HG02884 (cell line): ENCODE data around the gene KRT78.

ENCODE experiments used
- ATAC-seq: cut with Tn5 transposase; IDR thresholded peaks from one replicate; pipeline ENCODE4 v1.9.1; 2021; ENCODE audit warnings: mild to moderate bottlenecking, moderate library complexity; ENCODE audit not compliant: unreplicated experiment

Gene KRT78

DNA sequence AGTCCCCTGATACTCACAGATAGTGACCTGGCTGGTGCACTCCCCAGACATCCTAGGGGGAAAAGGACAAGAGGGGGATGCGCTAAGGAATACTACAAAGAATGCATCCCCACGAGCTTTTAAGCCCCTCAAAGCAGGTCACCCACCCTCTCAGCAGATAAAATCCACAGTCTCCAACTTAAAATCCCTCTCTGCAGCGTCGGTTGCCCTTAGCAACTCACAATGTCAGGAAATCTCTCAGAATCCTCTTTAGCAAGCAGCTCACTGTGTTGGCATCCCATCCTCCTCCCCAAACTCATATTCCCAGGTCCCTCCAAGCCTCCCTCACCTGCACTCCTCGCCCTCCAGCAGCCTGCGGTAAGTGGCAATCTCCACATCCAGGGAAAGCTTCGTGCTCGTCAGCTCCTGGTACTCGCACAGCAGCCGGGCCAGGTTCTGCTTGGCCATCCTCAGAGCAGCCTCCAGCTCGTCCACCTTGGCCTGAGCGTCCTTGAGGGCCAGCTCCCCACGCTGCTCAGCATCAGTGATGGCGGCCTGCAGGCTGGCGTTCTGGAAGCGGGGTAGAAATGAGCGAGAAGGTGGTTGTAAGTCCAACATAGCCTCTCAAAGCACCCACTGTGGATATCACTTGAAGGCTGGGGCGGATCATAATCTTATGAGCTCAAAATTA lies 9.2 kb downstream of the KRT78 start:
- ATAC-seq: no peak

DNA sequence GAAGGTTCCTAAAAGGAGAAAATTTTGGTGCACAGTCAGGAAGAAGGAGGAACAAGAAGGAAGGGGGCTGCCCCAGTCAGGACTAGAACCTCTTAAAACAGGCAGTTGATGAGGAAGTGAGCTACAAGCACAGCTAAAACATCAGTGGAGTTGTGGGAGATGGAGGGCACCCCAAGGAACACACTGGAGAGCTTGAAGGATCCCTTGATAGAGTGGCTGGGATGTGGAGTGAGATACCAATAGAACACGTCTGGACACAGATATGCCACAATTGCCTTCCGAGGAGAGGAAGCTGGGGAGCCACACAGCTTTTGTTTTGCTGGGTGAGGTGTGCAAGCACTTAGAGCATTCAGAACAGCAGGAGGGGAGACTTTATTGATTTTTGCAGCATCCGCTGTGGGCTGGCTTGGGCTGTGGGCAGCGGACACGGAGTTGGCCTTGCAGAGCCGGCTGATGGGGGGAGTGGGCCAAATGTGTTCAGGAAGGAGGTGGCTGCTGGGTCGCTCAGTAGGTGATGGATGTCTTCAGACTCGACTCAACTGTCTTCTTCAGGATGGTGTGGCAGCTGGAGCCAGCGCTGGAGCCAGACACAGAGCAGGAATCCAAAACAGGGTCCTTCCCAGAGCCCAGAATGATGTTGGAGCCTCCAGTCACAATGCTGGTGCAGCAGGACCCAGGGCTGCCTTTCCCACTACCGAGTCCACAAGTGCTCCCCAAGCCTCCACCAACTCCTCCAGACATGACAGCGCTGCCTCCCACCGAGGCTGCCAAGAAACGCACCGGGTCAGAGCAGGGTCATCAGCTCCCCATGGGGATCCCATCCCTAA lies 10.0 kb downstream of the KRT78 start:
- no peak for ATAC-seq

DNA sequence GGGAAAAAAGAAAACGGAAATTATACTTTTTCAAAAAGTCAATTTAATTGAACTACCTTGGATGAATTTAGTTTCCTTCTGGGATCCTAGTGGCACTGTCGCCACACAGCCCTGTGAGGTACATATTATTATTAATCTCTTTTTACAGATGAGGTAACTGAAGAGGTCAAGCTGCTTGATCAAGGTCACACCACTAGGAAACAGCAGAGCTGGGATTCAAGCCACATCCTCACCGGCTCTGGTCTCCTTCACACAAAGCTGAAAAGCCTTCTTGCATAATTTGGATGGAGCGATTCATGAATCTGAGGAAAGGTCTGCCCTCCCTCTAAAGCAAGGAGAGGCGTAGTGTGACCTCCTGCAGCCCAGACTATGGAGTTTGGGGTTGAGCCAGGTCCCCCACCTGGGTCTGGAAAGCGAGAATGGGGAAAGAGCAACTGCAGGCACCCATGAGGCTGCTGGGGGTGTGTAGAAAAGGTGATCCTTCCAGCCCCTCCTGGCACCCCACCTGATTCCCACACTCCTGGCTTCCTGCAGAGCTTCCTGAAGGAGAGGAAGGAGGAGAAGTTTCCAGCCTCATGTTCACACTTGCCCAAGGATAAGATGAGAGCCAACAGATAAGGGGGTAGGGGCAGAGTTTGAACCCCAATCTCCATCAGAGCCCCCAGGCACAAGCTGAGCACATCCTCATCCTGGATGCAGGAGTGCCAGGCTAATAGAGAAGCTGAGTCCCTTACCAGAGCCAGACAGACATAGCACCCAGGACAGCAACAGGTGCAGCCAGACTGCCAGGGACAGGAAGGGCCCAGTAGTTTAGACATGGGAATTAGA lies 10.8 kb downstream of the KRT78 start:
- no peak for ATAC-seq

DNA sequence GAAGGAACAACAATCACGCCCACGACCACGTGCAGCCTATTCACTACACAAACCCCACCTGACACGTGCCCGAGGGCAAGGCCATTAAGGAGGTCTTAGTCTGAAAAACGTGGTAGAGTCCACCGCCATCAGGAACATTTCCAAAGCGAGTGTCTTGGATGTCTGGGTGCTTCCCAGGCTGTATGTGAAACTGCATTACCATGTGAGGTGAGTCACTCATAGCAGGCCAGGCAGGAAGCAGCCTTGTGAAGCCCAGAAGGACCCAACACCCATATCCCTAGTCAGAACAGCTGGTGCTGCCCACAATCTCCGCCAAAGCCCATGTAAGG lies 11.4 kb downstream of the KRT78 start:
- ATAC-seq: no peak

DNA sequence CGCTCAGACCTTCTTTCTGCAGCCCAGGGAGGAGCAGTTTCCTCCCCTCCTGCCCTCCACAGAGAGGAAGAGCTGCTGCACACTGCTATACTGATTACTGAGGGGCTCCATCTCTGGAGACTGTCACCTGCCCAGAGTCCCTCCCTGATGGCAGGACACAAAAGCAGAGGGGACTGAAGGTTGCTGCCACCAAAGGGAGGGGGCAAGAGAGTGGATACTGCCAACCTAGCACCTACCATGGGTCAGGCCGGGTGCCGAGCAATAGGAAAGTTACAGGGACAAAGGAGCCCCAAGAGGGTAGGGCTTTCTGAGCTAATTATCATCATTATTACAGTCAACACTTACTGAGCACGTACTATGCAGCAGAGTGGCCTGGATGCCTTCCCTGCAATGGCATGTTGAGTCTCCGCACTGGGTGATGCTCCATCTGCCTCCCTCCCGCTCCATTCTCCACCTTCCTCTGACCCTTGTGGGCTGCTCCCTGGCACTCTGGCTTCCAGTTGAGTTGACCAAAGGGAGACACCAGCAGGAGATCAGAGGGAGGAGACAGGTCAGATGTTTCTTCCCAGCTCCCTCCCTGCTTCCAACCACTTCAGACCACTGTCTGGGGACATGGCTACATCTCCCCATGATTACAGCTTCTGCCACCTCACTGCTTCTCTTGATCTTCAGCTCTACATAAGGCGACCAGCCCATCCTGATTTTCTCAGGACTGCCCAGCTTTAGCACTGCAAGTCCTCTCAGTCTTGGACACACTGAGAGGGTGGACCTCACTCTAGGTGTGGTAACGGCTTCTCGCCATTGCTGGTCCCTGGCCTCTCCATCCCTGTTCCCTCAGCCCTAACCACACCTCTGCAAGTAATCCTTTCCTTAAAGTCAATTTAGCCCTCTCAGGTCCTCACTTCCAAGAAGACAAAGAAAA lies 12.0 kb downstream of the KRT78 start:
- ATAC-seq: no peak

DNA sequence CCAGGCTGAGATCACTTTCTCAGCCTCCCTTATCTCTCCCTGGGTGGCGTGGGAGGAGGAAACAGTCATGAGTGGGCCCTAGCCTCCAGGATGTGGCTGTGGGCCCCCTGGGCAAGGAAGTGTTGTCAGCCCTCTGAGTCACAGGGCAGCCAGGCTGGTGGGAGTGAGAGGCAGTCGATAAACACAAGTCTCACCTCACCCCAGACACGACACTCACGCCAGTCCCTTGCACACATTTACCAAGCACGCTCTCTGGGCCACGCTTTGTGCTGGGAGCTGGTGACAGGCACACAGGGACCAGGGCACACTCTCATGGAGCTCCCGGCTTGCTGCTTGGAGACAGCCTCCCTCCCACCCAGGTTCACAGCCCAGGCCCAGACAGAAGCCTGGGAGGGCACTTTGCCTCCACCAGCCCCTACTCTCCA lies 12.7 kb downstream of the KRT78 start:
- no peak for ATAC-seq

DNA sequence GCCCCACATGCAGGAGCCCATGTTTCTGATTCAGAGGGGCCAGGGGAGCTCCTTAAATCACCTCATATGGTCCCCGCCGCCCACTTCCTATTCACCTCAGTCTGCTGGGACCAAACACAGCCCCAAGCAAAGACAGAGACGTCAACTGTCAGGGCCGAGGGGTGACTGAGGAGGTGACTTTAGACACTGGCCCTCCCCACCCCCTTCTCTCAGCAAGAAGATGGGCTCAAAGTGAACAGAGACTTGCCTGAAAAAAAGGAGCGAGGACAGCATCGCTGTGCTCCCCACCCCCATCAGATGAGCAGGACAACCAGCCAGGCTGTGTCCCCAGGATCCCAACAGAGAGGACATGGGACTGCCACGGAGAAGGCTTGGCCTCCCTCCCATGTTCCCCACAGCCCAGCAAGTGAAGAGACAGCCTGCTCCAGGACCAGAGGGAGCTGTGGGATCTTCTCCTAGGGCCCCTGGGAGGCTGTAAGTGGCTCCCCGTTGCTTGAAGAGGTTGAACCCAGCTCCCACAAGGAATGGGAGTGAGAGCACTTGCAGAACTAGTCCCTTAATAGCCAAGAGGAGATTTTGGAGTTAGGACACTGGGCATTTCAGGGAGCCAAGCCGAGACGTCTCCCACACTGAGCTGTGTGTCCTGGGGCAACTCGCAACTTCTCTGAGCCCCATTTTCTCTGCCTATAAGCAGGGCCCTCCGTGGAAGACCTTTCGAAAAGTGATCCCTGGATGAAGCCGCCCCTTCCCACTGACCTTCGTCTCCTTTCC lies 13.3 kb downstream of the KRT78 start:
- no peak for ATAC-seq

DNA sequence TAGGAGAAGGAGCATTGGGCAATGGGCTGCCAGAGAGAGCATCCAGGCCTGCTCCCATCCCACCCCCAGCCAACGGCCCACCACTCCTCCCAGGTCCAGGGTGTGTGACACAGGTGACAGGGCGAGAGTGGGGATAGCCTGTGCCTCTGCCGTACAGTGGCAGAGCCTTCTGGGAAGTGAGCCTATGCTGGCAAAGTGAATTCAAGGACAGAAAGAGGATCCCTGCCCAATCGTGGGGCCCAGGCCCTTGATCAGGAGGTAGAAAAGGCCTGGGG lies 14.1 kb downstream of the KRT78 start:
- ATAC-seq: no peak

DNA sequence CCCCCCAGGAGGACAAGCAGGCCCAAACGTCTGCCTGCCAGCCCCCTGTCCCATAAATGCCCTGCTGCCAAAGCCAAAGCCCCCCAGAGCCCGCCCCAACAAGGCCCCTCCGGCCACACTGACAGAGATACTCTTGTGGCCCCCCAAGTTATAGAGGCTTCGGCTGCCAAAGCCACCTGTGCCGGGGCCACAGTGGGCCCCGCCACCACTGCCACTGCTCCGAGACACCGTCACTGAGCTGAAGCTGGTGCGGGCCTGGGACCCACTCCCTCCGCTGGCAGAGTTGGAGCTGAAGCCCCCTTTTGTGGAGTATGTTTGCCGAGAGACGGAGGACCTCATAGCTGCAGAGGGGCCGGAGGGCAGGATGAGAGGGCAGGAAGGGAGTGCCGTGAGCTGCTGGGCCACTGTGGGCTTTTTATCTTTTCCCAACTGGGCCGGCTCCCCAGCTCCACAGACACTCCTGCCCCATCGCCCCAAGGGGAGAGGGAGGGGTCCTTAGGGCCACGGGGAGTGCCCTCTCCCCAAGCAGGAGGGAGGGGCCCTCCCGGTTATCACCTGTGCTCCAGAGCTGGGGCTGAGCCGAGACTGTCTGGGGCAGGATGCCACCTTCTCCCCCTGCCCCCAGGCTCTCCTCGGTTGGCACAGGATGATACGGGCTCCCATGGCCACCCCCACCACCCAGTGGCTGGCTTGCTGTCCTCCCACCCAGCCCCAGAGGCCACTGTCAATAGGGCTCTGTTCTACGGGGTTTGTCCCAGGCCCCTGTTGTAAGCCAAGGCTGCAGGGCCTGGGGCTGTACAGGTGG lies 14.7 kb downstream of the KRT78 start, which contains the start of gene KRT79:
Gene KRT79, minus strand, starts transcription at position 390 of the 805 bp plus-strand sequence. Its CDS starts 51 bp downstream, at position 339.
- ATAC-seq: no peak

DNA sequence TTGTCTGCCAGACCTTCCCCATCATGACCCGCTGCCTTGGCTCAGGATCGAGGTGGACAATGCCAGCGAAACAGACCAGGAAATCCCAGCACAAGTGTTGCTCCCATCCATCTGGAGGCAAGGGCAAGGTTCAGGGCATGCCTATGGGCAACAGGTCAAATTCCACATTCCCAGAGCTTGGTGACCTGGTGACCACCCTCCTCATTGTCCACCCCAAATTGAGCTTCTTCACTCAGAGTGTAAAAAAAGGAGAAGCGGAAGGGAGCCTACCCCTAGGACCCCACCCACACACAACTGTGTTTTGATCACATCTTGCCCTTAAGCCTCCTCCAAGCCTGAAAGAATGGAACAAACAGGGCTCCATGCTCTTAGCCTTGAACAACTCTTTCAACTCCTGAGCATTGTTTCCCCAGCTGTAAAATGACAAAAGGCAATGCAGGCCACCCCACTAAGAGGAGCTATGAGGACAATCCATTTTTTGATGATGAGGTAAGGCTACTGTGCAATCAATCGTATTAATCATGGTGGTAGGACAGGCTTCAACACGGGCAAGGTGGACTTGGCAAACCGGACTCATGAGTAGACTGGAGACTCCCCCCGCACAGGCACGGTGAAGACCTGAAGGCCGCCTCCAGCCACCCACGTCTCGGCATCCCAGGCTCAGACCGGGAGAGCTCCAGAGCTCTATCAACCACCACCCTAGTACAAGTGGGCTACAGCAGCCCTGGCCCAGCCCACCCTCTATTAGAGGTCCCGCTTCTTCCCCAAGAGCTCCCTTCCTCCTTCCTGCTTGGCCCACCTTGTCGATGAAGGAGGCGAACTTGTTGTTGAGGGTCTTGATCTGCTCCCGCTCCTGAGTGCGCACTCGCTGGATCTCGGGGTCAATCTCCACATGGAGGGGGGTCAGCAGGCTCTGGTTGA lies 15.5 kb downstream of the KRT78 start:
- no peak for ATAC-seq

DNA sequence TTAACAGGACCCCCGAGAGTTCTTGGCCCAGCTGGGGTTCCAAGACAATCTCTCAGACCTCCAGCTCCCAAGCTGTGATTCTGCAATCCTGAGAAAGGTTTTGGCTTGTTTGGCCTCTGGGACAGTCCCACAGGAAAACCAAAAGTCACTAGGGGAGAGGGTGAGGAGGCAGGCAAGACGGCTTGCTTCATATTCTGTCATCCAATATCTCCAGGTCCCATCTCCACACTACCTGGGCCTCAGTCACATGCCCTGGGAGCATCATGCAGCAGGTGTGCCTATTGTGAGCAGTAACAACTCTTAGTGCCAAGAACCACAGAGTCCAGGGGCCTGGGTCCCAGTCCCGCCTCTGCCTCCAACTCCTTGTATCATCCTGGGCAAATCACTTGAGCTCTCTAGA lies 16.3 kb downstream of the KRT78 start:
- ATAC-seq: no peak

DNA sequence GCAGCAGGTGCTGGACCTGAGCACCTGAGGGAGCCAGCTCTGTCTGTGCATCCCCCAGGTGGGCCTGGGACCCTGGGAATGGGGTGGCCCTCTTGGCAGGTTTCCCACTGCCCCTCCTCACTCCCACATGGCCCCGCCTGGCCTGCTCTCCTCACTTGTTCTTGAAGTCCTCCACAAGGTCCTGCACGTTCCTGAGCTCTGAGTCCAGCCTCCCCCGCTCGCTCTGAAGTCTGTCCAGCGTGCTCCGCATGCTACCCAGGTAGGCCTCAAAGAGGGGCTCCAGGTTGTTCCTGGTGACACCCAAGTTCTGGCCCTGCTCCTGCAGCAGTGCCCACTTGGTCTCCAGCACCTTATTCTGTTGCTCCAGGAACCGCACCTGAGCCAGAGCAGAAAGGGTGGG lies 17.5 kb downstream of the KRT78 start:
- ATAC-seq: no peak

DNA sequence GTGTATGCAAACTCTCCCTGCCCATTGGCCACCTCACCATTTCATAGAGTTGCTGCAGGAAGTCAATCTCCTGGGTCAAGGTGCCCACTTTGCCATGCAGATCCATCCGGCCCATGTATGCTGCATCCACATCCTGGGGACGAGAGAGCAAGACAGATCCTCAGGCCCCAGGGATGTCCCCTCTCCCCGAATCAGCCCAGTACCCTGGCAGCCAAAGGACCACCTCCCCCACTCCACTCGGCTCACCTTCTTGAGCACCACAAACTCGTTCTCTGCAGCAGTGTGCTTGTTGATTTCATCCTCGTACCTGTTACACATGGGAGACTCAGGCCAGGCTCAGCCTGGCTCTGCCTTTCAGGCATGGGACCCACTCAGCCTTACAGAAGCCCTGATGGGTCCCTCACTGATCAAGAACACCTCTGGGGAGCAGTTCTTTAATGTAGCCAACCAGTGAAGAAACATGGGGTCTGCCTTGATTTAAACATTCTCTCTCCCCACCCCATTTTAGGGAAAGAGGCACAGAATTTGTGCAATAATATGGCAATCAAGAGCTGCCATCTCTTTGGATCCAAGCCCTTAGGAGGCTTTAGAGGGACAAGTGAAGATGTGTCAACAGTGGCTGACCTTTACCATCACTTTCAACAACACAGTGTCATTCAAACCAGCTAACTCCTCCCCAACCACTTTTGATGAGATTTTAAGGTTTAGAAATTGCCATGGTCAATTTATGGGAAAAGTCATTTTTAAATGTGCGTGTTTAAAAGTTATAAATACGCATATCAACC lies 18.6 kb downstream of the KRT78 start:
- ATAC-seq: no peak

DNA sequence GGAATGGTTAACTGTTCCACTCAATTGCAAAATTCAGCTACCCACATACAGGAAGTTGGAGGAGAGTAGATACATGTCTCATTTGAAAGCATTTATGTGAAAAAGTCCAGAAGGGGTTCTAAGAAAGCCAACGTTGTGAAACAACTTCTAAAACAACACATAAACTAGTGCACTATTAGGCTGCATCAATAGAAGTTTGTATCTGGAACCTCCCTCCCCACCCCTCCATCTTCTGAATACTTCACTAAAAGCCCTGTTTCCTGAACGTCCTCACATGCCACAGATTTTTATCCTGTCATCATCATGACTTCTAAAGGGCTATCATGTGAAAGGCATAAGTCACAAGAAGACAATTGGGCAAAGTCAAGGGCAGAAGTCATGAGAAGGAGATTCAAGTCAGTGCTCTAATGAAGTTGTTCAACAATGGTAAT lies 20.2 kb downstream of the KRT78 start:
- no peak for ATAC-seq

DNA sequence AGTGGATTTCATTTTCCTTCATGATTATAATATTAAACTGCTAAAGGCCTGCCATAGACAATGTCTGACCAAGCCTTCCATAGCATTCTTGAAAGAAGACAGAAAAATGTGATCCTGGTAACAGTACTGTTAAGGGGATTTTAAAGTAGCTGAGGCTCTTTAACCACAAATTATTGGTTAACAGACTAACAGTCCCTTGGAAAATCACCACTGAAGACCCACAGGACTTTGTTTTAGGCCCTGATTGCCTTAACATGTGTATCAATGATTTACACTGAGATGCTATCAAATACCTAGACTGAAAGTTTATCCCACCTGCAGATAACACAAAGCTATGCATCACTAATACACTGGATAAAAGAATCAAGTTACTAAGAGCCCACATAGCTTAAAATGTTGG lies 20.6 kb downstream of the KRT78 start:
- ATAC-seq: no peak

DNA sequence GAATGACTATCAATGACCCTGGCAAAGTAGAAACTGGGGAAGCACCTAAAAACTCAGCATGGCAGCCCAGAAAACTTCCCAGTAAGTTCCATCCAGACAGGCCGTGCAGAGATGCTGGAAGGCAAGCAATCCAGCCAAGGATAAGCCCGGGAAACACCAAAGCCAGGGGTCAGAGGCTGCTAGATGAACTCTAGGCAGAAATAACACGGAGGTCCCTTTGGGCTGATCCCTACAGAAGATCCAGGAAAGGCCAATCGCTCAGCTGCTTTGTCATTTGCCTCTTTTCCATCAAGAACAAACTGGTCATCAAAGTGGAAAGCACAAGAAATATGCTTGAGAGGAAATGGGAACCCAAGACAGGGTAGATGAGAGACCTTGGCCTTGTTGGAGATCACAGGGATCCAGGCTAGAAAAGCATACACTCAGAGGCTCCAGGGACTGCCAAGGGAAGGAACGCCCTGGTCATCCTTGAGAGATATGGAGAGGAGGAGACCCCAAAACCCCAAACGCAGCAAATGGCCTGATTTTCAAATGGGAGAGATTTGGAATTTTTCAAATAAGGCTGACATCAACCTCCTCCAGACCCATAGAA lies 21.2 kb downstream of the KRT78 start:
- no peak for ATAC-seq
